Measurements from ENCODE around the gene C22orf23. TPM values are rescaled to one million over a fixed set of nuclear protein-coding genes. Genes with fewer than 3 reads are reported as not detected.
A peak's percentile ranks its signal among the peaks of the same experiment; 100 is the strongest.

C22orf23 gene
- polyA plus RNA-seq, result 1 to 10 TPM in 1 of 3 donors, under 1 TPM in 2; 0.16 to 1.6 (median 0.31) TPM

GRCh38 chr22:37953437-37954179, at the start of gene C22orf23, which contains the start of gene POLR2F:
C22orf23 (minus strand) TSS chr22:37953601; CDS start chr22:37953149, 452 bp downstream.
POLR2F (plus strand) TSS chr22:37953699; CDS start chr22:37953788, 89 bp downstream.
- WGBS, 3 donors, result 0 to 1% (median 0%) methylated on average over 52 of the region's 52 CpGs
- H3K27ac ChIP-seq (ENCODE audit: low read depth, low read length), result peak within 1 kb of the TSS; percentile 52

- peak overlapping the region; percentile 10 for H3K27ac ChIP-seq (ENCODE audit: low read depth, low read length)
- WGBS, 3 donors, result 66 to 69% (median 68%) methylated on average over 16 of the region's 16 CpGs
Observed at GRCh38 chr22:37999640-38000272, 46.4 kb upstream of the C22orf23 start.

GRCh38 chr22:37999236-37999635, 45.8 kb upstream of the C22orf23 start:
- WGBS, 3 donors, result 64 to 83% (median 83%) methylated on average over 10 of the region's 10 CpGs
- peak overlapping the region; percentile 10 for H3K27ac ChIP-seq (ENCODE audit: low read depth, low read length)

- WGBS, 3 donors, result 50 to 82% (median 73%) methylated on average over 6 to 7 of the region's 7 CpGs
- H3K27ac ChIP-seq (ENCODE audit: low read depth, low read length), result no peak overlapping the region
Observed at GRCh38 chr22:37998543-37998942, 45.1 kb upstream of the C22orf23 start.

- no peak overlapping the region for H3K27ac ChIP-seq (ENCODE audit: low read depth, low read length)
- 80 to 91% (median 88%) methylated on average over 7 to 8 of the region's 8 CpGs for WGBS, 3 donors
Observed at GRCh38 chr22:37996515-37997246, 43.3 kb upstream of the C22orf23 start.

GRCh38 chr22:37996079-37996478, 42.7 kb upstream of the C22orf23 start:
- 22 to 61% (median 36%) methylated on average over 3 to 4 of the region's 4 CpGs for WGBS, 3 donors
- no peak overlapping the region for H3K27ac ChIP-seq (ENCODE audit: low read depth, low read length)

GRCh38 chr22:37995460-37995859, 42.1 kb upstream of the C22orf23 start:
- WGBS, 3 donors, result 75 to 90% (median 88%) methylated on average over 4 of the region's 4 CpGs
- no peak overlapping the region for H3K27ac ChIP-seq (ENCODE audit: low read depth, low read length)

GRCh38 chr22:37994982-37995381, 41.6 kb upstream of the C22orf23 start:
- WGBS, 3 donors, result 90 to 92% (median 90%) methylated on average over 6 of the region's 6 CpGs
- H3K27ac ChIP-seq (ENCODE audit: low read depth, low read length), result no peak overlapping the region

GRCh38 chr22:37994049-37994448, 40.6 kb upstream of the C22orf23 start:
- no peak overlapping the region for H3K27ac ChIP-seq (ENCODE audit: low read depth, low read length)

GRCh38 chr22:37991731-37992442, 38.5 kb upstream of the C22orf23 start:
- H3K27ac ChIP-seq (ENCODE audit: low read depth, low read length), result no peak overlapping the region

More at GRCh38 chr22:37994049-37994448, 40.6 kb upstream of the C22orf23 start:
- 71 to 84% (median 77%) methylated on average over 6 of the region's 6 CpGs for WGBS, 3 donors

GRCh38 chr22:37990862-37991261, 37.5 kb upstream of the C22orf23 start:
- no peak overlapping the region for H3K27ac ChIP-seq (ENCODE audit: low read depth, low read length)
- 86 to 91% (median 88%) methylated on average over 7 of the region's 7 CpGs for WGBS, 3 donors

More at GRCh38 chr22:37991731-37992442, 38.5 kb upstream of the C22orf23 start:
- 64 to 85% (median 74%) methylated on average over 6 of the region's 6 CpGs for WGBS, 3 donors

GRCh38 chr22:37990301-37990700, 36.9 kb upstream of the C22orf23 start:
- WGBS, 3 donors, result 74 to 82% (median 78%) methylated on average over 5 of the region's 5 CpGs
- no peak overlapping the region for H3K27ac ChIP-seq (ENCODE audit: low read depth, low read length)

GRCh38 chr22:37989146-37990045, 36.0 kb upstream of the C22orf23 start:
- H3K27ac ChIP-seq (ENCODE audit: low read depth, low read length), result no peak overlapping the region
- WGBS, 3 donors, result 83 to 93% (median 92%) methylated on average over 14 of the region's 14 CpGs

- WGBS, 3 donors, result 68 to 90% (median 69%) methylated on average over 5 to 7 of the region's 7 CpGs
- H3K27ac ChIP-seq (ENCODE audit: low read depth, low read length), result no peak overlapping the region
Observed at GRCh38 chr22:37986371-37986770, 33.0 kb upstream of the C22orf23 start.

GRCh38 chr22:37985751-37986281, 32.4 kb upstream of the C22orf23 start:
- H3K27ac ChIP-seq (ENCODE audit: low read depth, low read length), result no peak overlapping the region

GRCh38 chr22:37985050-37985585, 31.7 kb upstream of the C22orf23 start:
- WGBS, 3 donors, result 86 to 92% (median 87%) methylated on average over 9 of the region's 9 CpGs
- H3K27ac ChIP-seq (ENCODE audit: low read depth, low read length), result no peak overlapping the region

More at GRCh38 chr22:37985751-37986281, 32.4 kb upstream of the C22orf23 start:
- WGBS, 3 donors, result 76 to 89% (median 87%) methylated on average over 27 of the region's 27 CpGs
